Stimulated activated CD4-positive, alpha-beta T cell treated with anti-CD3 and anti-CD28 coated beads, Interleukin-15, amount 100 ng/mL, for 48 hours (primary cell): ENCODE results near the gene FANK1.
"Not testable (repeated sequence)": the region's sequence is repeated elsewhere in the genome, so short reads cannot be mapped to it uniquely, and the experiment has no call there.

Source experiments
- DNase-seq, 2 donors: peaks; one replicate each; pipeline ENCODE4 v3.0.0-alpha.2; 2020; ENCODE audit warnings: low read depth in 2 of 2

FANK1 gene

DNA sequence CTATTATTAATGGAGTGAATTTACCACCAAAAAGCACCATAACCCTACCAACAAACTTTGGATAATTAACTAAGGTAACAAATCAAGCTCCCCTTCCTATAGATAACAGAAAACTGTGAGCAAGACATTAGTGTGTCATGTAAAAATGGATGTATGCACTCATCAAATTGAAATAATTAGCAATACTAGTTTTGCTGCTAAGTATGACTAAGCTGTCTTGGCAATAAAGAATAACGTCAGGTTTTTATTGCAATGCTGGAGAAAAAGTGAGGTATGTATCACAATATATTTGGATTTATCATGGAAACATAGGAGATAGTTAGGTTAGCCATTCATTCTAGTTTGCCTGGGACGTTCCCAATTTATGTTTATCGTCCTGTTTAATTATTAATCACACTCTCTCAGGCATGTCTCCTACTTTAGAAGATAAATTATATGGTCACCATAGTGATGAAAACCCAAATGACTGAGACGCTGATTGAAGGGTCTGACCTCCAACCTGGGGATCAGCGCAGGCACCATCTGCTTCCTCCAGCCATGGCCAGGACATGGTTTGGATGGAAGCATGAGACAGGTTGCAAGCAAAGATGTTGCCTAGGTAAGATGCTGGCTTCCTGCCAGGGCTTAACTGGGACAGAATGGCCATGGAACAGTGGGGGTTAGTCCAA lies 125.6 kb downstream of the FANK1 start:
- DNase-seq: no peak

DNA sequence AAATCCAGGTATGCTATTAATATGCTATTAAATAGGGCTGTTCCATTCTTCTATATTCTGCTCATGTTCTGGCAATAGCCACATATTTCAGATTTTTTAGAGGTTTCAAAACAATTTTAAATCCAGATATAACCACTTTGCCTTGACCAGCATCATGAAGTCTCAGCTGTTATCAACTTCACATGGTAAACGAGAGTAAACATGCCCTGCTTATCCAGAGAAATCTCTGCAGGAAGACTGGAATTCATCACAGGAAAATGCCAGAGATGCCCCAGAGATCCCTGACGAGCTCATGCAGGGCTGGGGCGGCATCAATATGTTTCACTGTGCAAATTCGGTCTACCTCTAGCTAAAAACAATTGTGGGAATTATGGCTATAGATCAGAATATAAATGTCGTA lies 126.5 kb downstream of the FANK1 start:
- no peak for DNase-seq

DNA sequence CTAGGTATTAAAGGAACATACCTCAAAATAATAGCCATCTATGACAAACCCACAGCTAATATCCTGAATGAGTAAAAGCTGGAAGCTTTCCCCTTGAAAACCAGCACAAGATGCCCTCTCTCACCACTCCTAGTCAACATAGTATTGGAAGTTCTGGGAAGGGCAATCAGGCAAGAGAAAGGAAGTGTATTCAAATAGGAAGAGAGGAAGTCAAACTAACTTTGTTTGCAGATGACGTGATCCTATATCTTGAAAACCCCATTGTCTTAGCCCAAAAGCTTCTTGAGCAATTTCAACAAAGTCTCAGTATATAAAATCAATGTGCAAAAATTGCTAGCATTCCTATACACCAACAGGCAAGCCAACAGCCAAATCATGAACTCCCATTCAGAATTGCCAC lies 131.3 kb downstream of the FANK1 start:
- no peak for DNase-seq

GRCh38 chr10:126029999-126030398 lies 133.6 kb downstream of the FANK1 start:
- DNase-seq: no peak

GRCh38 chr10:126034586-126034985 lies 138.2 kb downstream of the FANK1 start:
- DNase-seq: no peak

GRCh38 chr10:126036515-126036914 lies 140.2 kb downstream of the FANK1 start:
- DNase-seq: no peak

DNA sequence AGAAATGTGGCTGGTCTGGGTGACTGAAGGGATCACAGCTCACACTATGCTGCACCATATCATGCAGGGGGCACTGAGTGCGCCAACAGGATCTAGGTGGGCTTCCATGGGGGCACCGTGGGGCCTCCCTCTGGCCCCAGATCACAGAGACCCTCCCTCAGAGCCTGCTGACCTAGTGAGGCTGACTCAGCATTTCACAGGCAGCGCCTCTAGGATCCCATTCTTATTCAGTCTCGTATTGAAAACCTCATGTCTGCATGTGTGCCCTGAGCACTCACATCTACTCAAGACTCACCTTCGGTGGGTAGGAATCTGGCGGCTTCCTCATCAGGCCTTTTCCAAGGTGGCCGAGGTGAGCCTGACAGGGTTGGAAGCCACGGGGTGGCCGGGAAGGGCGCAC lies 141.6 kb downstream of the FANK1 start:
- DNase-seq: no peak

GRCh38 chr10:126041117-126041516 lies 144.8 kb downstream of the FANK1 start:
- DNase-seq: no peak

- peak; percentile 38 to 61 for DNase-seq
Observed at GRCh38 chr10:126041804-126042231, 145.5 kb downstream of the FANK1 start.

- DNase-seq: no peak
Observed at GRCh38 chr10:126042354-126042753, 146.0 kb downstream of the FANK1 start.

GRCh38 chr10:126042906-126043305 lies 146.5 kb downstream of the FANK1 start:
- no peak for DNase-seq

DNA sequence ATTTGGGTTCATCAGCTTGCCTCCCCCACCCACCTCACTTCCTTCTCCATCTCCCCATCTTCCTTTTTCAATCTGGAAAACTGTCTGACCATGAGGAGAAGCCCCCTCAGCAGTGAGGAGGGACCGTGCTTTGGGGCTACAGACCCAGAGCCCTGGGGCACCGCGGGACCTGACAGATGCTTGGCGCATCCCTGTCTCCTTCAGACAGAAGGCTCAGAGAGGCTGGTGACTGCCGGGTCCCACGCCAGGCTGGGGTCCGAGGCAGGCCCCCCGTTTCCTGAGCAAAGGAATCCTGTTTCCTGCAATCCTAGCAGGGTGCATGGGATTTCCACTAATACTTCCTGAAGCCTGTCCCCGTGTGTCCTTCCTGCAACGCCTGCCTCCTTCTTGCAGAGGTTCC lies 147.0 kb downstream of the FANK1 start:
- DNase-seq: no peak

DNA sequence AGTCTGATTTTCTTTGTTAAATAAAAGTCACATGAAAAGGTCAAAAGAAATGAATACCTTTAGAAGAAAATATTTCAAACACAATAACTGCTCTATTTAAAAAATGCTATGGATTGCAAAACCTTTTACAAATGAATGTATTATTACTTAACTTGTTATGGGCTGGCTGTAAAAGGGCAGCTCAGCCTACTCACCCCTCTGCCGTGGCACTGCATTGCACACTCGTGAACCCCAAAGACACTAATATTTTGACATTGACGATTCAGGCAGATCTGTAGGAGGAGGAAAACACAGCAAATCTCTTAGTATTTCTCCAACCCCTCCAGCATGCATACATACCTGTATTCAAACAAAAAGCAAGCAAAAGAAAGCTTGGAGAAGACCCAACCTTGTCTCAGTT lies 149.5 kb downstream of the FANK1 start:
- no peak for DNase-seq

DNA sequence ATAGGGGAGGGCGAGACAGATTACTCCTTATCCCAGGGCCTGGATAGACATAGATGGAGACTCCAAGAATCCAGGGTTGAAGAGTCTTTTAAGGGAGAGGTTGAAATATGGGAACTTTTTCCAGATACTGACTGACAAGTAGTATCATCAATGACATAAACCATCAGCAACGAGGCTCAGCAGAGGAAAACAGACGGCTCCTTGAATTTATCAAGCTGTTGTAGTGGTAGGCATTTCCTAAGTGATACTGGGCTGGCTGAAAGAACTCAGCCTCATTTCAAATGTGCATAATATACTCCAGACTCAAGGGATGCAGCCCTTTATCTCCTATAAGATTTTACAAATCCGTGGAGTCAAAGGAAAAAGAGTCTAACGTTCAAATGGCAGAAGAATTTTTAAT lies 150.5 kb downstream of the FANK1 start:
- DNase-seq: no peak

GRCh38 chr10:126047749-126048148 lies 151.4 kb downstream of the FANK1 start:
- DNase-seq: not testable (repeated sequence)

GRCh38 chr10:126049759-126050700 lies 153.7 kb downstream of the FANK1 start:
- no peak for DNase-seq

DNA sequence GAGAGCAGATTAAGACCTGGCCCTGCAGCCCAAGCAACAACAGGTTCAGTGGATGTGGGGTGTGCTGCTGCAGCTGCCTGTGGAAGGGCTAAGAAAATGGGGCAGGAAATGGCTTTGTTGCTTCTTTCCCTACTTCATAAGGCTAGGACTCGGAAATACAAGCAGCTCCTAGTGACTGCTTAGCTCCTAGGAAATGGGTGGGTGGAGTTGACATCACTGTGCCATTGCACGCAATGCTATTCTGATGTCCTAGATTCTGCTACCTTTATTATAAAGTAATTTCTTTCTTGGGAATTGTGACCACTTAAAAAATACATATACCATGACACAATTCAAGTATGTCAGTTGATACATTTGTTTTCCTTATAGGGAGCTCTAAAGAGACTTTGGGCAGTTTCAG lies 155.8 kb downstream of the FANK1 start:
- DNase-seq: no peak

DNA sequence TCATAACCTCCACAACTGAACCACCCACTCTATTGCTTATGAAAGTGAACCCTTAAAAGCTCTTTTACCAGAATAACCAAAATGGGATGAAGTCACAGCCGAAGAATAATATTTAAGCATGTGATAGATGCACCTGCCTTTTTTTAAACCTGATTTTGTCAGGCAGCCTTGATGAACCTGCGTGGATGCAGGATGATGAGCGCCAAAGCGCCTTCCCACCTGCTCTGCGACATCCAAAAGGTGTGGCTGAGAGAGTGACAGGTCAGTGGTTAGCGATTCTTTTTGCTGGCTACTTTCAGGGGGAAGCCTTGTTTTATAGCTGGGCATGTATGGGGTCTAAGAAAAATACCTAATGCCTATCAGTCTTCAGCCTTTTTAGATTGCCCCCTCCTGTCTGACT lies 157.8 kb downstream of the FANK1 start:
- DNase-seq: no peak

- DNase-seq: no peak
Observed at GRCh38 chr10:126057494-126057893, 161.1 kb downstream of the FANK1 start.

- DNase-seq: no peak
Observed at GRCh38 chr10:126058104-126058503, 161.7 kb downstream of the FANK1 start.

DNA sequence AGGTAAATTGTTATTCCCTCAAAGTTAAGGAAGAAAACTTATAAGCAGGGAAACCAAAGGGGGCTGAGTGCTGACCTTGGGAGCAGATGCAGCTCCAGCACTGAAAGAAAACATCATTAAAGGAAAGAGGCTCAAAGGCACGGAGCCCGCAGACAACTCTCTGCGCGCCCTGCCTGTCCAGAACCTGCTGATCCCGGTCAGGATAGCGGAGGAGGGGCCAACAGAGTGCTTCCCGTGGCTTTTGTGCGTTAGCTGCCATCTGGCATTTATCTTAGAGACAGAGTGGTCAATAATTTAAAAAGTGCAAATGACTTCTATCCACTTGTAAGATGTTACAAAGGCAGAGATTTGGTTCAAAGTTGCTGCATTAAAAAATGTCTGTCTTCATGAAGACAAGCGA lies 162.1 kb downstream of the FANK1 start:
- no peak for DNase-seq
